ENCODE results near the gene PROK2.

Gene PROK2

GRCh38 chr3:71786217-71786549 lies 1.2 kb upstream of the PROK2 start:
- DNase-seq: no peak

- no peak for DNase-seq
Measured at GRCh38 chr3:71785532-71786216, 726 bp upstream of the PROK2 start.

- DNase-seq: no peak
Measured at GRCh38 chr3:71784201-71784913, 591 bp downstream of the PROK2 start.

- DNase-seq: no peak
Measured at GRCh38 chr3:71783152-71783551, 1.8 kb downstream of the PROK2 start.

- no peak for DNase-seq
Measured at GRCh38 chr3:71780430-71780829, 4.5 kb downstream of the PROK2 start.

GRCh38 chr3:71779674-71780377 lies 5.1 kb downstream of the PROK2 start:
- DNase-seq: no peak

- DNase-seq: no peak
Measured at GRCh38 chr3:71778353-71778752, 6.6 kb downstream of the PROK2 start.

GRCh38 chr3:71776538-71776937 lies 8.4 kb downstream of the PROK2 start:
- no peak for DNase-seq

GRCh38 chr3:71771884-71772283 lies 13.1 kb downstream of the PROK2 start:
- no peak for DNase-seq

GRCh38 chr3:71771126-71771525 lies 13.8 kb downstream of the PROK2 start:
- no peak for DNase-seq

- no peak for DNase-seq
Measured at GRCh38 chr3:71763426-71763825, 21.5 kb downstream of the PROK2 start.

- no peak for DNase-seq
Measured at GRCh38 chr3:71760140-71760539, 24.8 kb downstream of the PROK2 start.

- no peak for DNase-seq
Measured at GRCh38 chr3:71759401-71759800, 25.5 kb downstream of the PROK2 start.

- DNase-seq: no peak
Measured at GRCh38 chr3:71758091-71758490, 26.9 kb downstream of the PROK2 start.

GRCh38 chr3:71754610-71755253 lies 30.2 kb downstream of the PROK2 start:
- DNase-seq: no peak

- no peak for DNase-seq
Measured at GRCh38 chr3:71753701-71754609, 31.0 kb downstream of the PROK2 start, which contains the start of gene GPR27. TSS of gene GPR27 (plus strand) at chr3:71753855. CDS start at chr3:71754050, 195 bp downstream.

GRCh38 chr3:71752831-71753700 lies 31.9 kb downstream of the PROK2 start:
- no peak for DNase-seq

GRCh38 chr3:71751602-71752001 lies 33.3 kb downstream of the PROK2 start:
- DNase-seq: no peak

GRCh38 chr3:71744738-71745137 lies 40.2 kb downstream of the PROK2 start:
- no peak for DNase-seq

GRCh38 chr3:71742621-71743020 lies 42.3 kb downstream of the PROK2 start:
- DNase-seq: no peak

- no peak for DNase-seq
Measured at GRCh38 chr3:71734881-71735280, 50.1 kb downstream of the PROK2 start.

All from midbrain (tissue), 1 donor.